ENCODE results near the gene ASB16.
"Not testable (repeated sequence)": the region's sequence is repeated elsewhere in the genome, so short reads cannot be mapped to it uniquely, and the experiment has no call there.

The ASB16 gene

DNA sequence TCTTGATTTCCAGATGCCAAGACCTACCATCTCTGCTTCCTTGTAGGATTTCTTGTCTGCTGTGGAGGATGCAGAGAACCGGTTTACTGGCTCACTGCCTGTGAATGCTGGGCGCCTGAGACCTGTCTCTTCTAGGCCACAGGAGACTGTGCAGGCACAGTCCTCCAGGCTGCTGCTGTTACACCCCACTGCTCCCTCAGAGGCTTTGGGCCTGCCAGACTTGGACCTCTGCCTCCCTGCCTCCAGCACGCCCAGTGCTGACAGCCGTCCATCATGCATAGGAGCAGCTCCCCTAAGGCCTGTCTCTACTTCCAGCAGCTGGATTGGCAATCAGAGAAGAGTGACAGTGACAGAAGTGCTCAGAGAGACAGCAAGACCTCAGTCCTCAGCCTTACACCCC, 22.7 kb upstream of the ASB16 start:
- DNase-seq, result no peak

DNA sequence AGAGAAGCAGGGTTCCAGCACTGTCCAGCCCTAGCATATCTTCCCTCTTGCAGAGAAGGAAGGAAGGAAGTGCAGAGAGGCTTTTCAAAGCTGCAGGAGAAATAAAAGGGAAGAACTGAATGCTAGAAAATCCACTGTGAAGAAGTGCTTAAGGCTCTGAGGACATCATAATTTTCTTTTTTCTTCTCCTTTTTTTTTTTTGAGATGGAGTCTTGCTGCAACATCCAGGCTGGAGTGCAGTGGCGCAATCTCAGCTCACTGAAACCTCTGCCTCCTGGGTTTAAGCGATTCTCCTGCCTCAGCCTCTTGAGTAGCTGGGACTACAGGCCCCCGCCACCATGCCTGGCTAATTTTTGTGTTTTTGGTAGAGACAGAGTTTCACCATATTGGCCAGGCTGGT, 21.4 kb upstream of the ASB16 start:
- DNase-seq, result not testable (repeated sequence)

DNA sequence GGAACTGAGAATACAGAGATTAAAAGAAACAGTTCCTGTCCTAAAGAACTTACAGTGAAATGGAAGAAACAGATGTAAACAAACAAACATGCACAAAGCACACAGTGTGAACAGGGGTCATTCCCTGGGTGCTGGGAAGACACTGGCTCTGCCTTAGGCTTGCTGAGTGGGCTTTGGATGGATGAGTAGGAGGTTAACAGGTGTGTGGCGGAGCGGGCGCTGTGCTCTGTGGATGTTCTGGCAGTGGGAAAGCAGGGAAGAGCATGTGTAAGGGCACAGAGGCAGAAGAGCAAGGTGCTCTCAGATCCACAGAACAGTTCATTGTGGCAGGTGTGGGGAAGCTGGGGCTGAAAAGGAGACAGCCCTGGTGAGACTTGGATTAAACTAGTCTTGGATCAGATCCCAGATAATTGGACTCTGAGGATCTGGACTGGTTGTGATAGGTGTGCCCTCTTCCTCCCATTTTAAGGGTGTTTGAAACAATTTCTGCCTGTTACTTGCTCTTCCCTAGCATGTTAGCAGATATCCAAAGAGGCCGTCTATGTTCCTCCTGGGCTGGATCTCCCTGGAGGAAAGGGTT, 20.7 kb upstream of the ASB16 start:
- no peak for DNase-seq

DNA sequence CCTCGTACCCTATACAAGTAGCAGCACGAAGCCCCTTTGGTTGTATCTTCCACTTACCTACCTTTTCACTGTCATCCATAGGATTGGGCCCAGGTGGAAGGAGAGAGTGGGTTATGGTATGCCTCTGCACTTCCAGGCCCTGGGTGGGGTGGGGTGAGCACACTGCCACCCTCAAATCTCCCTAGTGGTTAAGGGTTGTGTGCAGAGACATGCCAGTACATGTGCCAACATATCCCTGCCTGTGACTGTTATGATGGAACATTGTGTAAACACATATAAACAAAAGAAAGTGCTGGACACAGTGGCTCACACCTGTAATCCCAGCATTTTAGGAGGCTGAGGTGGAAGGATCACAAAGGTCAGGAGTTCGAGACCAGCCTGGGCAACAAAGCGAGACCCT, 17.6 kb upstream of the ASB16 start:
- no peak for DNase-seq

DNA sequence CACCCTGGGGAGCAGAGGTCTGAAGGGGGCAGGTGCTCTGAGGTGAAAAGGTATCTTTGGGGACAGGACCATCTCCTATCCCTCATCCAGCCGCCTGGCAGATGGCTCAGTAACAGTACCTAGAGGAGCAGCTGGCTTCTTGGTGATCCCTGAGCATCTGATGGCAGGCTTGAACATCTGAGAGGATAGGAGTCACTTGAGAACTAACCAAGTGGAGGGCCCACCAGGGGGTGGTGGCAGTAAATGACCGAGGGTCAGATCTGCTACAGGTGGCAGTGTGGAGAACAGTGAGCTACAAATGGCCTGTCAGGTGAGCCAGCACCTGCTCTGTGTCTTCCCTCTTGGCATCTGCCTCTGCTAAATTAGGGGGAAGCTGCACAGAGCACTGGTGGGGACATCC, 15.0 kb upstream of the ASB16 start:
- no peak for DNase-seq

DNA sequence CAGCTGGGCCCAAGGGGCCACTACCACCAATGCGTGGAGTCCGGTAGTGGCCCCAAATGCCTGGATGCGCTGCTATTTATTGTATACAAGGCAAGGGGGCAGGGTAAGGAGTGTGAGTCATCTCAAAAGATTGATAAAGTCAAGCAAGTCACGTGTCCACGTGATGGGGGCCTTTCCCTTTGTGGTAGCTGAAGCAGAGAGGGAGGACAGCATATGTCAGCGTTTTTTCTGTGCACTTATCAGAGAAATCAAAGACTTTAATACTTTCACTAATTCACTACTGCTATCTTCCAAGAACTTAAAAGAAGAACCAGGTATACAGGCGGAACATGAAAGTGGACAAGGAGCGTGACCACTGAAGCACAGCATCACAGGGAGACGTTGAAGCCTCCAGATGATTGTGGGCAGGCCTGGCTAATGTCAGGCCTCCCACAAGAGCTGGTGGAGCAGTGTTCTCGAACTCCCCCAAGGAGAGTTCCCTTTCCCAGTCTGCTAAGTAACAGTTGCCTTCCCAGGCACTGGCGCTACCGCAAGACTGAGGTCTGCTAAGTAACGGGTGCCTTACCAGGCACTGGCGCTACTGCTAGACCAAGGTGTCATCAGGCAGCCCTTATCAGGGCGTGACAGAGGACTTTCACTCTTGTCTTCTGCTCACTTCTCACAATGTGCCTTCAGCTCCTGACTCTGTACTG, 10.8 kb upstream of the ASB16 start:
- DNase-seq, result peak; percentile 58

DNA sequence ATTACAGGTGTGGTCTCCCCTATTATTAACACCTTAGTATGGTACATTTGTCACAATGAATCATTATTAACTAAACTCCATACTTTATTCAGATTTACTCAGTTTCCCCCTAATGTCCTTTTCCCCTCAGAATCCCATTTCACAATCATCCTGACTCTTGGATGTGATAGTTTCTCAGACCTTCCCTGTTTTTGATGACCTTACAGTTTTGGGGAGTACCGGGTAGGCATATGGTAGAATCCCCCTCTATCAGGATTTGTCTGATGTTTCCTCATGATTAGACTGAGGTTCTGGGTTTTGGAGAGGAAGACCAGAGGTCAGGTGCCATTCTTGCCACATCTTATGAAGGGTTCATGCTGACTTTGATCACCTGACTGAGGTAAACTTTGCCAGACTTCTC, 6.0 kb upstream of the ASB16 start:
- no peak for DNase-seq

DNA sequence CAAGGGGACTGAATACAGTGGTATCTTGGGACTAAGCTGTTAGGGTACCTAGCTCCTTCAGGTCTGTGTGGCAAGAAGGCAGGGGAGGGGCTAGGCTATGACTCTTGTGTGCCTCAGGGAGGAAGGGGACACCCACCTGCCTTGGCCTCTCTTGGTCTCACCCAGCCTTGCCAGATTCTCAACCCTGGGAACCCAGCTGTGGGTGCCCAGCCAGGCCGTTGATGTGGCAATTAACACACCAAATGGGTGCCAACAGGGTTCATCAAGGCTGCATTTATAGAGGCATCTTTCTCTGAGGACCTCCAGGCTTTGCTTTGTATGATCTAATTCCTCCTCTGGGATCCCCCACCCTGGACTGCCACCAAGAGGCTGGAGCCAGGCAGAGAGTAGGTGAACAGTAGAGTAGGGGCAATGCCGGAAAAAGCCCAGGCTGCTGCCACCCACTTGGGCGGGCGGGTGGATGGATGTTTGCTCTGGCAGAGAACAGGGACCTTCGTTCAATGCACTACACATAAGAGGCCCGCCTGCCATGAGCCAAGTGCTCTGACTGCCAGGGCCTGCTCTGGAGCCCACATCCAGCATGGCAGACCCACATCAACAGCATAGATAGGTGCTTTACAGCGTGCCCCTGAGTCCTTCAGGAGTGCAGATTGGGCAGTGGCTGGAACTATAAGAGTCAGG, 3.2 kb upstream of the ASB16 start:
- no peak for DNase-seq

DNA sequence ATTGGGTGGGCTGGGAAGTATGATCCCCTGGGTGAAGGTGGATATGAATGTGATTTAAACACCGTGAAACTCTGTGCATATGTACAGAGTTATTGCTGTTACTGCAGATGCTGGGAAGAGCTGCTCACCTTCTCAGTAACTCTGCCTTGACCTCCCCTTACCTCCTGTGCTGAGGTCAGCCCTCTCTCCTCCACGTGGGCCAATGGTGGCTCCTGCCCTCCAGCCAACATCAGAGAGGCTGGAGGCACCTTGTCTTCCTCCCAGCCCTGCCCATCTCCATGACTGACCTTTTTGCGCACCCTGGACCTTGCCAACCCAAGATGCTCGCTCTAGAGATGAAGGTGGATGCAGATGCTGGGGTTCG, 387 bp upstream of the ASB16 start:
- DNase-seq, result no peak

DNA sequence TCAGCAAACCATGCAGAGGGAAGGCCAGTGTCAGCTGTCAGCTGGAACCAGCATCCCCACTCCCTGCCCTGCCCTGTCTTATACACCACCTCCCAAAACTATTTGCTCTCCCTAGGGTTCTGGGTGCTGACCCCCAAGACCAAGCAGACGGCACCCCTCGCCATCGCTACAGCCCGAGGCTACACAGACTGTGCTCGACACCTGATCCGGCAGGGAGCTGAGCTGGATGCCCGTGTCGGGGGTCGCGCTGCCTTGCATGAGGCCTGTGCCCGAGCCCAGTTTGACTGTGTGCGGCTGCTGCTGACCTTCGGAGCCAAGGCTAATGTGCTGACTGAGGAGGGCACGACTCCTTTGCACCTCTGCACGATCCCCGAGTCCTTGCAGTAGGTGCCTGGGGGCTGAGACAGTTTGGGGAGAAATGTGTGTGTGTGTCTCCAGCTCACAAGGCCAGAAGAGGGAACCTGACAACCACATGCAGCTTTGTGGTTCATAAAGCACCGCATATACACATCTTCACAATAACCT, 1.5 kb downstream of the ASB16 start:
- DNase-seq, result no peak

DNA sequence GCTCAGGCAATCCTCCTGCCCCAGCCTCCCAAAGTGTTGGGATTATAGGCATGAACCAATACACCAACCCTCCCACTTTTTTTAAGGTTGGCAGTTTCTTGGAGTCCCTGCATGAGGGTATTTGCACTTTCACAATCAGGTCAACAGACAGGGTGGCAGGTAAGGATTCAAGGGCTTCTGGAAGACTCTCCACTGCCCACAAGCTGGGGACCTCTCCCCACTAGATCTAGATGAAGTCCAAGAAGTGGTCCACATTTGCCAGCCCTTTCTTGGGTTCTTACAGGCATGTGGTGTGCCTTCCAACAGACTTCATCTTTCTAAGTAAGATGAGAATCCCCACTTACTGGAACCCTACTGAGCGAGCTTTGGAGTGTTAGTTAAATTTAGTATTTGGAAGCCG, 3.9 kb downstream of the ASB16 start:
- DNase-seq, result no peak

DNA sequence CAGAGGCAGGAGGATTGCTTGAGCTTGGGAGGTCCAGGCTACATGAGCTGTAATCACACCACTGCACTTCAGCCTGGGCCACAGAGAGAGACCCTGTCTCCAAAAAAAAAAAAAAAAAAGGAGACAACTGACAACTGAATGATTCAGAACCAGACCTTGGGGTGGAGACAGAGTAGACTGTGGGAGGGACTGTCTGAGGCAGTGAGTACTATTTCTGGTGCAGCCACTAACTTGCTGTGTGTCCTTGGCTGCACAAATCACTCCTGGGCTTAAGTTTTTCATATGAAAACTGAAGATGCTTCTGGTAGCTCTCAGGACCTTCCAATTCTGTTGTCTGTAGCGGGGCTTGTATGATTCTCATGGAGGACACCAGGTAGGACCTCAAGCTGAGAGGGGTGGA, 5.8 kb downstream of the ASB16 start:
- DNase-seq, result no peak

DNA sequence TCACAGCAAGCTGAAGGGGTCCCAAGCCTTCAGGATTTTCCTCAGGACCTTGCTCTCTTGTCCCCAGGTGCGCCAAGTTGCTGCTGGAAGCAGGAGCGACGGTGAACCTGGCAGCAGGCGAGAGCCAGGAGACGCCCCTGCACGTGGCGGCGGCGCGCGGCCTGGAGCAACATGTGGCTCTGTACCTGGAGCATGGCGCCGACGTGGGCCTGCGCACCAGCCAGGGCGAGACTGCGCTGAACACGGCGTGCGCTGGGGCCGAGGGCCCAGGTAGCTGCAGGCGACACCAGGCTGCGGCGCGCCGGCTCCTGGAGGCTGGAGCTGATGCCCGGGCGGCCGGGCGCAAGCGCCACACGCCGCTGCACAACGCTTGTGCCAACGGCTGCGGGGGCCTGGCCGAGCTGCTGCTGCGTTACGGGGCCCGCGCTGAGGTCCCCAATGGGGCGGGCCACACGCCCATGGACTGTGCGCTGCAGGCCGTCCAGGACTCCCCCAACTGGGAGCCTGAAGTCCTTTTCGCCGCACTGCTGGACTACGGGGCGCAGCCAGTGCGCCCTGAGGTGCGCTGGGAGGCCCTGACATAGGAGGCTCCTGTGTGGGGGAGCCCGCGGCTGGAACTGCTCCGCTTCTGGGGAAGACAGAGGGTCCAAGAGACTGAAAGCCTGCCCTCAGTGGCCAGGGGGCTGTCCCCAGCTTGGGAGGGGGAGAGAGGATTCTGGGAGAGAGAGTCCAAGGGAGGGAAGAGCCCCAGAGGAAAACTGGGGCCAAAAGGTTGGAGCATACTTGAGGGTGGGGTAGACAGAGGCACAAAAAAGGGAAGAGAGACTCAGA, 6.4 kb downstream of the ASB16 start:
- DNase-seq, result no peak

DNA sequence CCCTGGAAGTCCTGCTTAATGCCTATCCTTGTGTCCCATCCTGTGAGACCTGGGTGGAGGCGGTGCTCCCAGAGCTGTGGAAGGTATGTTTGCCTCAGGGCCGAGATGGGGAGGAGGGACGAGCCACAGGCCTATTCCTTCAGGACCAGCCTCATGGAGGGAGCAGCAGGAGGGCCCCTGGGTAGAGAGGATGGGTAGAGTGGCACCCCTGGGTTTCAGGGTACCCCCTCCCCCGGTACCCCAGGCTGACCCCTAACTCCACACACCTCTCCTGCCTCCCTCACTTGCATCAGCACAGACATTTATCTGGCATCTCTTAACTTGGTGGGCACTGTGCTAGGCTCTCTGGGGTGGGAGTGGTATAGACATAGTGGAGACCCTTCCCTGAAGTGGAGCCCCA, 7.1 kb downstream of the ASB16 start:
- no peak for DNase-seq

DNA sequence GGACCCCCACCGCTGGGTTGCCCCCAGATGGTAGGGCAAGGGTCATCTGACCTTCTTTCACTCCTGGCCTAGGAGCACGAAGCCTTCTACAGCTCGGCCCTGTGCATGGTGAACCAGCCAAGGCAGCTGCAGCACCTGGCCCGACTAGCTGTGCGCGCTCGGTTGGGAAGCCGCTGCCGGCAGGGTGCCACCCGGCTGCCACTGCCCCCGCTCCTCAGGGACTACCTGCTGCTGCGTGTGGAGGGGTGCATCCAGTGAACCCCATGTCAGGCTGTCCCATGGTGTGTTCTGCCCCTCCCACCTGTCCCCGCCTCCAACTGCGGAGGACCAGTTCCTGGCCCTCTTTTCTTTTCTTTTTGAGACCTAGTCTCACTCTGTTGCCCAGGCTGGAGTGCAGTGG, 7.6 kb downstream of the ASB16 start:
- no peak for DNase-seq

DNA sequence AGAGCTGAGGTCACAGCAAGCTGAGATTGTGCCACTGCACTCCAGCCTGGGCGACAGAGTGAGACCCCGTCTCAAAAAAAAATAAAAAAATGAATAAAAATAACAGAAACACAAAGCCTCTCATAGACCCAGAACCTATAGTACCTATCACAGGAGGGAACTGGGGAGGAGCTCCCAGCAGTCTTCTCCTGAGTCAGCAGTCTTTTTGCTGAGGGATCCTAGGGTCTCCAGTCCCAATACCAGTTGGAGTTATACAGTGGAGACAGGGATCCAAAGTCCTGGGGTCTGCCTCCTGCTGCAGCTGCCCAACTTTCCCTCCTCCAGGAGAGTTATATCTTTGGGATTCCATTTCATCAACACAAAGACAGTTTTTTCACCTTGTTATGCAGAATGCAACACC, 12.5 kb downstream of the ASB16 start:
- no peak for DNase-seq

DNA sequence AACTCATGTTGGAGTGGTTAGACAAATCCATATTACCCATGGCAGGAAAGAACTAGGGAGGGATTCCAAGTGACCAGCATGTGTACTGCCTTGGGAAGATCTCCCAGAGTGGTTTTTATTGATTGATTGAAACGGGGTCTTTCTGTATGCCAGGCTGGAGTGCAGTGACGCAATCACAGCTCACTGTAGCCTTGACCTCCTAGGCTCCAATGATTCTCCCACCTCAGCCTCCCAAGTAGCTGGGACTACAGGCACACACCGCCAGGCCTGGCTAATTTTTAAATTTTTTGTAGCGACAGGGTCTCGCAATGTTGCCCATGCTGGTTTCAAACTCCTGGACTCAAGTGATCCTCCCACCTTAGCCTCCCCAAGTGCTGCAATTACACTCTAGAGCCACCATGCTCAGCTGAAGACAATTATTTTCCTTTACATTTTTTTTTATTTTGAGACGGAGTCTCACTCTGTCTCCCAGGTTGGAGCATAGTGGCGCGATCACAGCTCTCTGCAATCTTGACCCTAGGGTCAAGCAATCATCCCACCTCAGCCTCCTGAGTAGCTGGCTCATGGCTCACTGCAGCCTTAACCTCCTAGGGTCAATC, 13.8 kb downstream of the ASB16 start:
- no peak for DNase-seq

DNA sequence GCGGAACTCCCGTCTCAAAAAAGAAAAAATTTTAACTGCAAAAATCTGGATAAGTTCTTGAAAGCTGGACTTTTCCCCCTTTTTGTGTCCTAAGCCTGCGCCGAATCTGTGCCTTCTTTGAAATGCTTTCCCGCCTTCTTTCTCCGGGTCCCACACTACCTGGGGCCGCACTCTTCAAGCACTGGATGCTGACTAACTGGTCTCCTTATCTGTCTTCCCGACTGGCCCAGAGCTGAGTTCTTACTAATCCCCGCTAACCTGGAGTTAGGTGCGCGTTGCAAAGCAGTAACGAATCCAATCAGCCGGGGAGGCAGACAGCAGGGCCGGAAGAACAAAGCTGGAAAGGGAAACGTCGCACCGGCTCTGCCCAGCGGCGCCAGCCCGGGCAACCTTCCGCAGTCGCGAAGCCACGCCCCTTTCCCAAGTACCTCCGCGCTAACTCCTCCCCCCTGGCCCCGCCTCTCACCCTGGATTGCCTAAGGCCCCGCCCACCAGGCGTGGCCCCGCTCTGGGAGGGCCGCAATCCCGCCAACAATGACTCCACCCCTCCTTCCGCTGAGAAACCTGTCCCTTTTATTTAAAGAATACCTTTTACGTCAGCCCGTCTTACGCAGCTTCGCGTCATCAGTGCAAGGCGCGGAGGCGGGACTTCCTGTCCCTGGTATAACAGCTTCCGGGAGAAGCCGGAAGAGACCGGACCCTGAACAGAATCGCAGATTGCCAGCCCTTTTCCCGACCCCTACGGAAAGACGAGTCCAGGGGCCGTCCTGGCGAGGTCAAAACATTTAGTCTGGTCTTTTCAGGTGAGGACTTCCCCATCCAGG, 16.0 kb downstream of the ASB16 start, which contains the start of gene TMUB2:
TMUB2 (plus strand) TSS at position 666 of the 824 bp plus-strand sequence. CDS start 737 bp downstream, outside the sequence.
- peak; percentile 99 for DNase-seq

DNA sequence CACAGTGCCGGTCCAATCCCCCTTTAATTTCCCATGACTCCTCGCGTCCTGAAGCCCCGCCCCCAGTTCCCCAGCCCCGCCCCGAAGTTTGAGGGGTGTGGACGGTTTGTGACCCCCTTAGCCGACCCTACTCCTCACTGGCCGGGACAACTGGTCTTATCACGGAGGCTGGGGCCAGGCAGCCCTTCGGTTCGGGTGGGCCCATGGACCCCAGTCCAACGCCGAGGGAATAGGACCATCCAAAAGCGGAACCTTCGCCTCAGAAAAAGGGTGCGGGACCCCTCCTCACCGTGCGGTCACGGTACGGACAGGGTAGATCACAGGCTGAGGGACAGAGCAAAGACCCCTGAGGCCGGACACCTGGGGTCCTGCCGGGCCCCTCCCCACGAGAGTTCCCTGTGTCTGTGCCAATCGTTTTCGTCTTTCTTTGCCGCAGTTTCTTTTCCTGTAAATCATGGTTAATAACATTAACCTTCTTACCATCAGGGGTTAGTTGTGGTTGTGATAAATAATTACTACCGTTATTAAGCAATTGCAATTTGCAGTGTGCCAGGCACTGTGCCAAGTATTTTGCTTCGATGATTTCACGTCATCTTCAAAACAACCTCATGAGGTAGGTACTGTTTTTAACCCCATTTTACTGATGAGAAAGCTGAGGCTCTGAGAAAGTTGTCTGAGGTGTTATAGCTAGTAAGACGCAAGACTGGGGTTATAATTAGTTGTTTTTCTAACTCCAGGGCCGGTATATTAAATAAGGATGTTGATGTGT, 16.8 kb downstream of the ASB16 start:
- DNase-seq, result peak; percentile 62

DNA sequence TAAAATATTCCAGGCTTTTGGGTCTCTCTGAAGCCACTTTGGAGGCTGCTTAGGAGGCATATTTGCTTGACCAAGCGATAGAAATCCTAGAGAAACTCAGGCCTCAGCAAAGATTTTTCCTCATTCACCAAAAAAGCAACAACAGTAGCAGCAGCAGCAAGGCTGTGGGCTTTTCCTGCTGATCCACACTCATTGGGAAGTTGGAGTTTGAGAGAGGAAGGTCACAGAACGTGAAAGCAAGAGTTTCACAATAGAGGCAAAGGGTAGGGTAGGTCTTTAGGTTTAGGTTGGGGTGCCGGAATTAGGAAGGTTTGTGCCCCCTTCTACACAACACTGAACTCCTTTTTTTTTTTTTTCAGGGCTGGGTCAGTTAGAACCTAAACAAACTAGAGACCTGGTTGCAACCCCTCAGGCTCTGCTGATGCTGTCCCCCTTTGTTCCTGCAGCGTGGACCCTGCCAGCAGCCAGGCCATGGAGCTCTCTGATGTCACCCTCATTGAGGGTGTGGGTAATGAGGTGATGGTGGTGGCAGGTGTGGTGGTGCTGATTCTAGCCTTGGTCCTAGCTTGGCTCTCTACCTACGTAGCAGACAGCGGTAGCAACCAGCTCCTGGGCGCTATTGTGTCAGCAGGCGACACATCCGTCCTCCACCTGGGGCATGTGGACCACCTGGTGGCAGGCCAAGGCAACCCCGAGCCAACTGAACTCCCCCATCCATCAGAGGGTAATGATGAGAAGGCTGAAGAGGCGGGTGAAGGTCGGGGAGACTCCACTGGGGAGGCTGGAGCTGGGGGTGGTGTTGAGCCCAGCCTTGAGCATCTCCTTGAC, 18.3 kb downstream of the ASB16 start:
- no peak for DNase-seq

Measured in CD4-positive, alpha-beta T cell treated with Interleukin-12 subunit alpha and Interleukin-12 subunit beta, for 1 hour (primary cell).